Measurements from ENCODE around the gene SYNGAP1.

DNA sequence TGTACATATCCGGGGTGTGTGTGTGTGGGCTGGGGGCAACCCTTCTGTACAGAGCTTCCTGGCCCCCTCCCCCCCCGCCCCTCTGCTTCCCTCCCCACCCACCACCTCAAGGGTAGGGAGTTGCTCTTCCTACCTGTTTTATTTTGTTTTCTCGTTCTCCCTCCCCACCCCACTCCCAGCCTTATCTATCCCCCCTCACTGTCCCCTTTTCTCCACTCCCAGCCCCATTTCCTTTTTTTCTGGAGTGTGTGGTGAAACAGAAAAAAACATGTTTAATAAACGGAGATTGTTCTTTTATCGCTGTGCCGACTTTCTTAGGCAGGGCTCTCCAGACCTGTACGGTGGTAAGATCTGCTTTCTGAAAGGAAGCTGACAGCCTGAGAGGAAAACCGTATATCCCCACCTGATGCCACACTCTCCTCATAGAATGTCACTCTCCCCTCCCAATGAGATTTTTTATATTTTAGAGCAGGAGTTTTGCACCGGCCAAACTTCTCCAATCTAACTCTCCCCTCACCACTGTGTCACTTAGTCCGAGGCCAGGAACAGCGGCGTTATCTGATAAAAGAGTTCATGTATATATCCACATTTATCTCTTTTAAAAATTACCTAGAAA lies 33.6 kb downstream of the SYNGAP1 start:
- TF ChIP-seq, protein P1, sequence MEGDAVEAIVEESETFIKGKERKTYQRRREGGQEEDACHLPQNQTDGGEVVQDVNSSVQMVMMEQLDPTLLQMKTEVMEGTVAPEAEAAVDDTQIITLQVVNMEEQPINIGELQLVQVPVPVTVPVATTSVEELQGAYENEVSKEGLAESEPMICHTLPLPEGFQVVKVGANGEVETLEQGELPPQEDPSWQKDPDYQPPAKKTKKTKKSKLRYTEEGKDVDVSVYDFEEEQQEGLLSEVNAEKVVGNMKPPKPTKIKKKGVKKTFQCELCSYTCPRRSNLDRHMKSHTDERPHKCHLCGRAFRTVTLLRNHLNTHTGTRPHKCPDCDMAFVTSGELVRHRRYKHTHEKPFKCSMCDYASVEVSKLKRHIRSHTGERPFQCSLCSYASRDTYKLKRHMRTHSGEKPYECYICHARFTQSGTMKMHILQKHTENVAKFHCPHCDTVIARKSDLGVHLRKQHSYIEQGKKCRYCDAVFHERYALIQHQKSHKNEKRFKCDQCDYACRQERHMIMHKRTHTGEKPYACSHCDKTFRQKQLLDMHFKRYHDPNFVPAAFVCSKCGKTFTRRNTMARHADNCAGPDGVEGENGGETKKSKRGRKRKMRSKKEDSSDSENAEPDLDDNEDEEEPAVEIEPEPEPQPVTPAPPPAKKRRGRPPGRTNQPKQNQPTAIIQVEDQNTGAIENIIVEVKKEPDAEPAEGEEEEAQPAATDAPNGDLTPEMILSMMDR (IDR thresholded peaks at IDR 0.05; ENCODE audit: low read depth, low read length): no peak
- TF ChIP-seq EZH2phosphoT487 (IDR thresholded peaks at IDR 0.05; ENCODE audit: low read depth): no peak

Data from OCI-LY3 (cell line).